ENCODE results near the gene DDX39A. TPM values are rescaled to one million over a fixed set of nuclear protein-coding genes. Genes with fewer than 3 reads are reported as not detected.
"Not testable (repeated sequence)": the region's sequence is repeated elsewhere in the genome, so short reads cannot be mapped to it uniquely, and the experiment has no call there.

The DDX39A gene
- total and polyA plus RNA-seq, 11 donors = 18.0 to 109 (median 36.1) TPM

DNA sequence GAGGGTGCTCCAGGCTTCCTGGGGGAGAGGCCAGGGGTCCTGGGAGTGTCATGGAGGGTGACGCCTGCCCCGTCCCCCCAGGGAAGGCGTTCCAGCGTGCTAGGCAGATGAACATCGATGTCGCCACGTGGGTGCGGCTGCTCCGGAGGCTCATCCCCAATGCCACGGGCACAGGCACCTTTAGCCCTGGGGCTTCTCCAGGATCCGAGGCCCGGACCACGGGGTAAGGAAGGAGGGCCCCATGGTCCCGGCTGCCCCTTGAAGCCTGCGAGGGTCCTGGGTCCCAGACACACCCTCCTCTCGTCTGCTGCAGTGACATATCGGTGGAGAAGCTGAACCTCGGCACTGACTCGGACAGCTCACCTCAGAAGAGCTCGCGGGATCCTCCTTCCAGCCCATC is 44.6 kb upstream of the DDX39A start:
- intact Hi-C loops (cut with DNase I) = no loop called here
- peaks cover 0 to 5% (median 0%) of the 10 kb centered on the region in 12 donors for H3K4me1 ChIP-seq
- no peak overlapping the region for H3K4me3 ChIP-seq
- ATAC-seq = no peak
- no peak overlapping the region for H3K27ac ChIP-seq
- H3K36me3 ChIP-seq = peaks cover 3 to 99% (median 98%) of the 10 kb centered on the region in 9 donors
- no peaks in the 10 kb centered on the region for H3K27me3 ChIP-seq
- WGBS, 4 donors = 87 to 96% (median 96%) methylated on average over 12 to 21 of the region's 21 CpGs
- H3K9me3 ChIP-seq = no peaks in the 10 kb centered on the region
- no peak for DNase-seq
- TF ChIP-seq POLR2A (IDR thresholded peaks at IDR 0.05) = no peak
- TF ChIP-seq, protein P1, sequence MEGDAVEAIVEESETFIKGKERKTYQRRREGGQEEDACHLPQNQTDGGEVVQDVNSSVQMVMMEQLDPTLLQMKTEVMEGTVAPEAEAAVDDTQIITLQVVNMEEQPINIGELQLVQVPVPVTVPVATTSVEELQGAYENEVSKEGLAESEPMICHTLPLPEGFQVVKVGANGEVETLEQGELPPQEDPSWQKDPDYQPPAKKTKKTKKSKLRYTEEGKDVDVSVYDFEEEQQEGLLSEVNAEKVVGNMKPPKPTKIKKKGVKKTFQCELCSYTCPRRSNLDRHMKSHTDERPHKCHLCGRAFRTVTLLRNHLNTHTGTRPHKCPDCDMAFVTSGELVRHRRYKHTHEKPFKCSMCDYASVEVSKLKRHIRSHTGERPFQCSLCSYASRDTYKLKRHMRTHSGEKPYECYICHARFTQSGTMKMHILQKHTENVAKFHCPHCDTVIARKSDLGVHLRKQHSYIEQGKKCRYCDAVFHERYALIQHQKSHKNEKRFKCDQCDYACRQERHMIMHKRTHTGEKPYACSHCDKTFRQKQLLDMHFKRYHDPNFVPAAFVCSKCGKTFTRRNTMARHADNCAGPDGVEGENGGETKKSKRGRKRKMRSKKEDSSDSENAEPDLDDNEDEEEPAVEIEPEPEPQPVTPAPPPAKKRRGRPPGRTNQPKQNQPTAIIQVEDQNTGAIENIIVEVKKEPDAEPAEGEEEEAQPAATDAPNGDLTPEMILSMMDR (IDR thresholded peaks at IDR 0.05) = no peak

DNA sequence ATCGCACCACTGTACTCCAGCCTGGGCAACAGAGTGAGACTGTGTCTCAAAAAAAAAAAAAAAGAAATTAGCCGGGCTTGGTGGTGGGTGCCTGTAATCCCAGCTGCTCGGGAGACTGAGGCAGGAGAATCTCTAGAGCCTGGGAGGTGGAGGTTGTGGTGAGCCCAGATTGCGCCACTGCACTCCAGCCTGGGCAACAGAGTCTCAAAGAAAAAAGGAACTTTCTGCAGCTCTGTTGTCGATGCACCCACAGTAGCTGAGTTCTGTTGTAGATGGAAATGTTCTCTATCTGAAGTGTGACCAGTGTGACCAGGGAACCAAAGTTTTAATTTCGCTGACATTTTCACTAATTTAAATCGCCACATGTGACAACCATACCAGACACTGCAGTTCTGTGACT is 43.3 kb upstream of the DDX39A start:
- H3K27me3 ChIP-seq; H3K4me3 ChIP-seq; ATAC-seq; intact Hi-C loops (cut with DNase I); H3K4me1 ChIP-seq; H3K27ac ChIP-seq; DNase-seq; H3K9me3 ChIP-seq: not testable (repeated sequence)
- WGBS, 4 donors = 93 to 95% (median 95%) methylated on average over 7 of the region's 7 CpGs
- H3K36me3 ChIP-seq = peaks cover 3 to 100% (median 96%) of the 10 kb centered on the region in 9 donors

DNA sequence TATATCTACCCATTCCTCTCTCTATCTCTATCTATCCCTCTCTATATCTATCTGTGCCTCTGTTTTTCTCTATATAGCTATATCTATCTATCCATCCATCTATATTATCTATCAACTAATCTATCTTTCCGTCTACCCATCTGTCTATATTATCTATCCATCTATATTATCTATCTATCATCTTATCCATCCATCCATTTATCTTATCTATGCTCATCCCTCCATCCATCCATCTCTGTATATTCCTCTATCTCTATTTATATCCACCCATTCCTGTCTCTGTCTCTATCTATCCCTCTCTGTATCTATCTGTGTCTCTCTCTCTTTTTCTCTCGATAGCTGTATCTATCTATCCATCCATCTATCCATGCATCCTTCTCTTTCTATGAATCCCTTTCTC is 41.8 kb upstream of the DDX39A start:
- no peaks in the 10 kb centered on the region for H3K9me3 ChIP-seq
- peaks cover 3 to 99% (median 88%) of the 10 kb centered on the region in 9 donors for H3K36me3 ChIP-seq
- H3K27ac ChIP-seq = no peak overlapping the region
- WGBS, 4 donors = 74 to 96% (median 93%) methylated on average over 2 of the region's 2 CpGs
- H3K27me3 ChIP-seq = no peaks in the 10 kb centered on the region
- ATAC-seq (no peak), DNase-seq (no peak)
- intact Hi-C loops (cut with DNase I) = no loop called here
- H3K4me3 ChIP-seq = no peak overlapping the region
- peaks cover 0 to 6% (median 0%) of the 10 kb centered on the region in 12 donors for H3K4me1 ChIP-seq
- no peak for TF ChIP-seq POLR2A (IDR thresholded peaks at IDR 0.05)
- TF ChIP-seq, protein P1 (IDR thresholded peaks at IDR 0.05) = no peak

DNA sequence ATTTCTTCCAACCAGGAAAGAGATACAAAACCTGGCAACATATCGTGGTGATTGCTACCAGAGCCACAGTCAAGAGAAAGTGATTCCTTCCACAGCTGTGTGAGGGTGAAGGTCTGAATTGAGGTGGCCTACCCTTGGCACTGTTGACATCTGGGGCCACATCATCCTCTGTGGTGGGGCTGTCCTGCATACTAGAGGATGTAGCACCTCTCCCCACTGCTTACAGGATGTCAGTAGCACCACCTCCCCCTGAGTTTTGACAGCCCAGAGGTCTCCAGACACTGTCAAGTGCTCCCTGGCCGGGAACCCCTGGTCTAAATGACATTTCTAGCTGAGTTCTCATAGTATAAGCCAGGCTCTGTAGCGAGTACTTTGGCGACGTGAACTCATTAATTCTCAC is 40.6 kb upstream of the DDX39A start:
- WGBS, 4 donors = 76 to 86% (median 83%) methylated on average over 5 of the region's 5 CpGs
- DNase-seq (no peak), ATAC-seq (peak in 1 of 4 donors; percentile 34)
- intact Hi-C loops (cut with DNase I) = no loop called here
- Histone ChIP-seq H3K27ac (no peak overlapping the region), H3K4me3 (no peak overlapping the region), H3K4me1 (peaks cover 0 to 6% (median 0%) of the 10 kb centered on the region in 12 donors), H3K9me3 (no peaks in the 10 kb centered on the region), H3K36me3 (peaks cover 0 to 99% (median 88%) of the 10 kb centered on the region in 9 donors), H3K27me3 (no peaks in the 10 kb centered on the region)
- TF ChIP-seq, protein P1 (IDR thresholded peaks at IDR 0.05) = no peak
- no peak for TF ChIP-seq POLR2A (IDR thresholded peaks at IDR 0.05)

DNA sequence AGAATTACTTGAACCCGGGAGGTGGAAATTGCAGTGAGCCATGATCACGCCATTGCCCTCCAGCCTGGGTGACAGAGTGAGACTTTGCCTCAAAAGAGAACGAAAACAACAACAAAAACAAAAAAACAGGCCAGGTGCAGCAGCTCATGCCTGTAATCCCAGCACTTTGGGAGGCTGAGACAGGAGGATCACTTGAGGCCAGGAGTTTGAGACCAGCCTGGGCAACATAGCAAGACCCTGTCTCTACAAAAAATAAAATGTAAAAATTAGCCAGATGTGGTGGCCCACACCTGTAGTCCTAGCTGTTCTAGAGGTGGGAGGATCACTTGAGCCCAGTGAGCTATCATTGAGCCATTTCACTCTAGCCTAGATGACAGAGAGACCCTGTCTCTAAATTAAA is 33.2 kb upstream of the DDX39A start:
- H3K27me3 ChIP-seq; intact Hi-C loops (cut with DNase I); H3K4me3 ChIP-seq; ATAC-seq; H3K4me1 ChIP-seq; H3K9me3 ChIP-seq; H3K27ac ChIP-seq; DNase-seq: not testable (repeated sequence)
- H3K36me3 ChIP-seq = peaks cover 0 to 100% (median 91%) of the 10 kb centered on the region in 9 donors
- WGBS, 4 donors = 97 to 100% (median 98%) methylated on average over 3 of the region's 3 CpGs

Data from heart left ventricle (tissue), 16 donors.